ENCODE data around the gene MCOLN2. TPM values are rescaled to one million over a fixed set of nuclear protein-coding genes. Genes with fewer than 3 reads are reported as not detected.

The MCOLN2 gene
- total and polyA plus RNA-seq, 2 of the 13 experiments (the other 11 are each of a cell fraction or from before 2014, with no cell fraction given) = not detected

DNA sequence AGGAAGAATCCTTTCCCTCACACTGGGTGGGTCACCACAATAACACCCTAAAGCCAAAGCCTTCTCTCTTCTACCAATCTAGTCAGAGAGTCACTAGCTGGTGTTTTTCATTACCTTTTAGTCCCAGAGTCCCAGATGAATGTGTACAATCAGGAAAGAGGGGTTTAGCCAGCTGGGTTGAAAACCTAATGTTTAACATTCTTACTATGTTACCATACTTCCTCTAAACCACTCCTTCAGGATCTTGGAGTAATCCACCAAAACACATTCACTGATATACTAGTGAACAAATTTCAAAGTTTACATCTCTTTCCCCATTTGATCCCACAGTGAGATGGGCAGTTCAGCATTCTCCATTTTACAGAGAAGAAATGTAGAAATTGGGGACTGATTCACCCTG lies 113.6 kb downstream of the MCOLN2 start:
- POLR2A ChIA-PET = no interaction called here
- CTCF ChIA-PET (ENCODE audit: low intra/inter-chr PET ratio, low total read pairs) = no interaction called here

More for the DNA sequence above, 113.6 kb downstream of the MCOLN2 start:
- DNase-seq (ENCODE audit: low spot score) = no peak
- BruUV-seq (replicated peaks) = no TSS peak
- Histone ChIP-seq H3K9me3 (ENCODE audit: low read length) (peaks cover 4% of the 10 kb centered on the region; the same call in 1 of the 2 replicates), H3K27ac (ENCODE audit: extremely low read length, insufficient read depth, low read length) (no peak overlapping the region), H3K9ac (ENCODE audit: insufficient read depth, low read depth, low read length) (no peak overlapping the region), H3K36me3 (replicated peaks in 1 of 2; ENCODE audit: control insufficient read depth in 1 of 2, insufficient read depth in 2 of 2, low read length in 2 of 2) (no peaks in the 10 kb centered on the region), H2AFZ (ENCODE audit: low read length) (no peak overlapping the region), H3K4me1 (ENCODE audit: insufficient read depth, low read length) (no peaks in the 10 kb centered on the region), H4K20me1 (ENCODE audit: insufficient read depth, low read length) (no peaks in the 10 kb centered on the region), H3K79me2 (ENCODE audit: insufficient read depth, low read length) (no peaks in the 10 kb centered on the region), H3K27me3 (ENCODE audit: control insufficient read depth in 1 of 2, insufficient read depth in 2 of 2, low read length in 2 of 2) (no peaks in the 10 kb centered on the region), H3K4me3 (replicated peaks in 1 of 3; ENCODE audit: insufficient read depth in 1 of 3, low read depth in 2 of 3, low read length in 3 of 3) (no peak overlapping the region), H3K4me2 (ENCODE audit: low read depth, low read length) (no peak overlapping the region)
- in situ Hi-C loops (cut with HindIII; ENCODE audit: extremely low pct_ligation_motif_present, low pct_unique_long_range_greater_than_20kb) = no loop called here
- no peak for TF ChIP-seq SETDB1 (CRISPR knock-in tag; IDR thresholded peaks at IDR 0.05; ENCODE audit: borderline replicate concordance)
- no peak for TF ChIP-seq ZNF234 (CRISPR knock-in tag; conservative IDR thresholded peaks at IDR 0.05)
- TF ChIP-seq RARG (CRISPR knock-in tag; IDR thresholded peaks at IDR 0.05; ENCODE audit: low read depth) = no peak
- TF ChIP-seq ZNF331 (CRISPR knock-in tag; IDR thresholded peaks at IDR 0.05) = no peak
- TF ChIP-seq SALL1 (CRISPR knock-in tag; IDR thresholded peaks at IDR 0.05) = no peak
- TF ChIP-seq, protein P1, sequence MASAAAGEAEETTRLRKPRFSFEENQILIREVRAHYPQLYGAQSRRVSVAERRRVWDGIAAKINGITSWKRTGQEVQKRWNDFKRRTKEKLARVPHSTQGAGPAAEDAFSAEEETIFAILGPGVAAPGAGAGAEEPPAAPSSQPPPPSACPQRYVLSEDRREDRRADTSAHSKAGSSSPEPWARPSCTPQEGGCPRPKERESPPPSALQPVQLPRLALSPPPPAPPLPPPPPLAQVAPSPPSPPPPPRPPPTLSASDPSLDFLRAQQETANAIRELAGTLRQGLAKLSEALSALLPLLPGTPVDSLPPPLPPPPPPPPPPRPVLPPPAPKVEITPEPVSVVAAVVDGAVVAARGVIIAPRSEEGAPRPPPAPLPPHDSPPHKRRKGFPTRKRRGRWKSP (CRISPR knock-in tag; IDR thresholded peaks at IDR 0.05) = no peak
- TF ChIP-seq, protein P2, sequence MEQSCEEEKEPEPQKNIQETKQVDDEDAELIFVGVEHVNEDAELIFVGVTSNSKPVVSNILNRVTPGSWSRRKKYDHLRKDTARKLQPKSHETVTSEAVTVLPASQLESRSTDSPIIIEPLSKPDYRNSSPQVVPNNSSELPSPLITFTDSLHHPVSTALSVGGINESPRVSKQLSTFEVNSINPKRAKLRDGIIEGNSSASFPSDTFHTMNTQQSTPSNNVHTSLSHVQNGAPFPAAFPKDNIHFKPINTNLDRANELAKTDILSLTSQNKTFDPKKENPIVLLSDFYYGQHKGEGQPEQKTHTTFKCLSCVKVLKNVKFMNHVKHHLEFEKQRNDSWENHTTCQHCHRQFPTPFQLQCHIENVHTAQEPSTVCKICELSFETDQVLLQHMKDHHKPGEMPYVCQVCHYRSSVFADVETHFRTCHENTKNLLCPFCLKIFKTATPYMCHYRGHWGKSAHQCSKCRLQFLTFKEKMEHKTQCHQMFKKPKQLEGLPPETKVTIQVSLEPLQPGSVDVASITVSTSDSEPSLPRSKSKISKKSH (CRISPR knock-in tag; IDR thresholded peaks at IDR 0.05; ENCODE audit: borderline replicate concordance) = no peak
- no peak for TF ChIP-seq NFIB (CRISPR knock-in tag; IDR thresholded peaks at IDR 0.05; ENCODE audit: borderline replicate concordance)
- no peak for TF ChIP-seq PHB2 (IDR thresholded peaks at IDR 0.05; ENCODE audit: partially characterized antibody)
- no peak for TF ChIP-seq ZNF550 (CRISPR knock-in tag; IDR thresholded peaks at IDR 0.05; ENCODE audit: borderline replicate concordance)
- TF ChIP-seq GATAD1 (CRISPR knock-in tag; IDR thresholded peaks at IDR 0.05) = no peak
- TF ChIP-seq ZNF235 (CRISPR knock-in tag; IDR thresholded peaks at IDR 0.05; ENCODE audit: borderline replicate concordance) = no peak
- no peak for TF ChIP-seq MTA1 (CRISPR knock-in tag; IDR thresholded peaks at IDR 0.05; ENCODE audit: borderline replicate concordance)
- no peak for TF ChIP-seq FOXO1 (CRISPR knock-in tag; IDR thresholded peaks at IDR 0.05)
- TF ChIP-seq, protein P3, sequence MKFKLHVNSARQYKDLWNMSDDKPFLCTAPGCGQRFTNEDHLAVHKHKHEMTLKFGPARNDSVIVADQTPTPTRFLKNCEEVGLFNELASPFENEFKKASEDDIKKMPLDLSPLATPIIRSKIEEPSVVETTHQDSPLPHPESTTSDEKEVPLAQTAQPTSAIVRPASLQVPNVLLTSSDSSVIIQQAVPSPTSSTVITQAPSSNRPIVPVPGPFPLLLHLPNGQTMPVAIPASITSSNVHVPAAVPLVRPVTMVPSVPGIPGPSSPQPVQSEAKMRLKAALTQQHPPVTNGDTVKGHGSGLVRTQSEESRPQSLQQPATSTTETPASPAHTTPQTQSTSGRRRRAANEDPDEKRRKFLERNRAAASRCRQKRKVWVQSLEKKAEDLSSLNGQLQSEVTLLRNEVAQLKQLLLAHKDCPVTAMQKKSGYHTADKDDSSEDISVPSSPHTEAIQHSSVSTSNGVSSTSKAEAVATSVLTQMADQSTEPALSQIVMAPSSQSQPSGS (CRISPR knock-in tag; IDR thresholded peaks at IDR 0.05) = no peak
- no peak for ATAC-seq
- FAIRE-seq = no peak
- intact Hi-C loops (cut with micrococcal nuclease; ENCODE audit: unreplicated experiment) = no loop called here

Measured in HepG2 (cell line).